HG03064 (cell line): ENCODE measurements around the gene TMED8.
"Not testable (repeated sequence)": the region's sequence is repeated elsewhere in the genome, so short reads cannot be mapped to it uniquely, and the experiment has no call there.

Experiments
- ATAC-seq: cut with Tn5 transposase; IDR thresholded peaks from one replicate; pipeline ENCODE4 v1.9.1; 2021; ENCODE audit warnings: low read depth; ENCODE audit not compliant: unreplicated experiment

Gene TMED8

DNA sequence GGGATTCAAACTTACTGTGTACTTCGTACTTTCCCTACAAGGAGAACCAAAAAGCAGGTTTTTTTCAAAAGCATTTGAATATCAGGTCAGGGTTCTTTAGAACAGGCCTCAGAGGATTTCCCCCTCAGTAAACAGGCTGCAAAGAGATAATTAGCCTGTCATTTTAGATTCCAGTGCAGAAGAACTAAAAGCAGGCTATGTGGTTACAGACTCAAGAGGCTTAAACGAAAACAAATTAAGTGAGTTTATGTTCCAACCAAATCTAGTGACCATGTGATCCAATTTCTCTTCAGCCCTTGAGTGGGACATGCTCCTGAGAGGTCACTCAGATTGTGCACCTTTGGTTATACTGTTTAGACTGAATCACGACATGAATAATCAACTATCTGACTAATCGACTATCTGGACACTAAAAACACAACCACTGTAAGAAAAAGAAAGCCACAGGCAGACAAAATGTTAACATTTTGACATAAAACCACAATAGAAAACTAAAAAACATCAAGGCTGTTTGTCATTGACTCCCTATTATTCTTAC is 4.5 kb downstream of the TMED8 start:
- ATAC-seq = peak; percentile 38

DNA sequence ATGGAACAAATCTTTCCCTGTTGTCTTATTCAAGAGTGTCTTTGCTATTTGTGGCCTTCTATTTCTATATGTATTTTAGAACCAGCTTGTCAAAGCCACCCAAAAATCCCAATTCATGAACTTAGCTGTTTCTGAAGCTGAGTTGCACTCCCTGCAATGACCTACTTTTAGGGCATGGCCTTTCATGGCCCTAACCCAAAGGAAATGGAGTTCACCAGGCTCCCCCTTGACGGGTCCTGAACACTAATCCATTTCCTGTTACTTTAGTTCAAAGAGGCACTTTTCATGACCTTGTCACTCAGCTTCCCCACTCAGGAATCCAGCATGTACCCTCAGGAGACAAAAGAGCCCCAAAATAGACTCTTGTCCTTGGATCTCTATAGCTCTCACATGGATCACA is 7.6 kb downstream of the TMED8 start:
- ATAC-seq = no peak

DNA sequence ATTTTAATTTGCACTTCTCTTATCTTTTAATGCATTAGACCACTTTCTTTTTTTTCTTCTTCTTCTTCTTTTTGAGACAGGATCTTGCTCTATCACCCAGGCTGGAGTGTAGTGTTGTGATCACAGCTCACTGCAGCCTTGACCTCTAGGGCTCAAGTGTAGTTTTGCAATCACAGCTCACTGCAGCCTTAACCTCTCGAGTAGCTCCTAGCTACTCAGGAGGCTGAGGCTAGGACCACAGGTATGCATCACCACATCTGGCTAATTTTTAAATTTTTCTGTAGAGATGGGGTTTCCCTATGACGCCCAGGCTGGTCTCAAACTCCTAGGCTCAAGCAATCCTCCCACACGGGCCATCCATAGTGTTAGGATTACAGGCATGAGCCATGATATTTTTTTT is 12.7 kb downstream of the TMED8 start:
- peak; percentile 51 for ATAC-seq

DNA sequence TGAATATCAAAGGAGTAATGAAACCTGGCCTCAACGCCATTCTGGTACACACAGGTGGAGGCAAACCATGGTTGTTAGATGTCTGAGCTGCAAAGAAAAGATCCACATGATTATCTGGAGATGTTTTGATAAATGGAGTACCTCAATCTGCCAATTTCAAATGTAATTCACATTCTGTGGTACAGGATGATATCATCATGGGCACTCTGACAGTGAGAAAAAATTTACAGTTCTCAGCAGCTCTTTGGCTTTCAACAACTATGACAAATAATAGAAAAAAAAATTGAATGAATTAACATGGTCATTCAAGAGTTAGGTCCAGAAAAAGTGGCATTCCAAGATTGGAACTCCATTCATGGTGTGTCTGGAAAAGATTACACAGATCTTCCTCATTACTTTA is 17.3 kb downstream of the TMED8 start:
- no peak for ATAC-seq

DNA sequence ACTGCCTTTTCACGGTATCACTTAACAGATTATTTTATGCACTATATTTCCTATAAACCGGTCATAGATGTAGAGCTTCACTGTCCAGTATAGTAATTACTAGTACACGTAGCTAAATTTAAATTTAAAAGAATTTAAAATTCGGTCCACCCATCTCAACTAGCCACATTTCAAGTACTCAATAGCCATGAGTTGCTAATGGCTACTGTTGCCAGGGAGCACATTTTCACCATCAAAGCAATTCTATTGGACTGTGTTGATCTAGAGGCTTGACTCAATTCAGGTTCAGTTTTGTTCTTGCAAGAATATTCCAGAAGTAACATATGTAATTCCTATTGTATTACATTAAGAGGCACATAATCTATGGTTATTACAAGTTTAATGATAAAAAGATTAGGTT is 20.0 kb downstream of the TMED8 start:
- ATAC-seq = no peak

DNA sequence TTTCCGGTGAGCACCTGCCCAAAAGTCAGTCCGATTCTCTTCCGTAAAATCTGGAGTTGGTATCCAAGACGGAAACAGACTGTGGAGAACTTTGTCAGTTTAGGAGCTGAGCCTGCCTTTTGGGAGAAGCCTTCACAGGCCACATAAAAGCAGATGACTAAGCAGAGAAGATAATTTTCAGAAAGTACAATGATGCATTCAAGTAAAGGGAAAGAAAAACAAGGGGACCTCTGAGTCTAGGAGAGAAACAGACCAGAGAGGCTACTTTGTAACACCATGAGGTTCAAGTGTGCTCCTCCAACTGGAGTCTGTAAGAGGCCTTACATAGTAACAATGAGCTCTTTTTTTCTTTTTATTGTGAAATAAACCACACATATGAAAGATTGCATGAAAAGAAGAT is 21.1 kb downstream of the TMED8 start:
- no peak for ATAC-seq

DNA sequence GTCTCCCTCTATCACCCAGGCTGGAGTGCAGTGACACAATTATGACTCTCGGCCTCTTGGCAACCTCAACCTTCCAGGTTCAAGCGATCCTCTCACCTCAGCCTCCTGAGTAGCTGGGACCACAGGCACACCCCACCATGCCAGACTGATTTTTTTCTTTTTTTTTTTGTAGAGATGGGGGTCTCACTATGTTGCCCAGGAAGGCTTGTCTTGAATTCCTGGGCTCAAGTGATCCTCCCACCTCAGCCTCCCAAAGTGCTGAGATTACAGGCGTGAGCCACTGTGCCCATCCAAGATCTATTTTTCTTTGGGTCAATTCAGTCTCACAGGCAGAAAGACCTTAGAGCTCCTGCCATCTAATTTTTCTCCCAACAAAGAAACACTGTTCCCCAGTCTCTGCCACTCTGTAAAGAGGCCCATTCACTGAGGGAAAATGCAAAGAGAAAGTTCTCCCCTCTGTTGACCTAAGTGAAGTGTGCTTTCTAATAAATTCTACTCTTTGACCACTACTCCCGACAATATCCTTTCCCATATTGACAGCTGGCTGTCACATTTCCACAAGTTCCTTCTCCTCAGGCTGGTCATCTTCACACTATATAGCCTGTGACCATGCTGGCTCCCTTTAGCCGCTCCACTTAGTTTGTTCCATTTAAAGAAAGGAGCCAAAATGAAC is 23.3 kb downstream of the TMED8 start:
- ATAC-seq = no peak

DNA sequence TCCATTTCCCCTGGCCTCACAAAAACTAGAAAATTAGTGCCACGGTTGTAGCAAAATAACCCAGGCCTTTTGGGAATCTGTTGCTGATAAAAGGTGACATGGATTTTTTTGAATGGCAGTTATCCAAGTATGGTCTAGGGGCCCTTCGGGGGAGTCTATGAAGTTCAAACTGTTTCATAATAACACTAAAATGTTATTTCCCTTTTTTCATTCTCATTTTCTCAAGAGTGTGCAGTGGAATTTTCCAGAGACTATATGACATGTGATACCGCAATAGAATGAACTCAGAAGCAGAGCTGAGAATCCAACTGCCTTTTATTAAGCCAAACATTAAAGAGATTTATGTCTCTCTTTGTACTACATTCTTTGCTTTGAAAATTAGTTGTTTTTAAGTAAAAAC is 29.1 kb downstream of the TMED8 start:
- no peak for ATAC-seq

DNA sequence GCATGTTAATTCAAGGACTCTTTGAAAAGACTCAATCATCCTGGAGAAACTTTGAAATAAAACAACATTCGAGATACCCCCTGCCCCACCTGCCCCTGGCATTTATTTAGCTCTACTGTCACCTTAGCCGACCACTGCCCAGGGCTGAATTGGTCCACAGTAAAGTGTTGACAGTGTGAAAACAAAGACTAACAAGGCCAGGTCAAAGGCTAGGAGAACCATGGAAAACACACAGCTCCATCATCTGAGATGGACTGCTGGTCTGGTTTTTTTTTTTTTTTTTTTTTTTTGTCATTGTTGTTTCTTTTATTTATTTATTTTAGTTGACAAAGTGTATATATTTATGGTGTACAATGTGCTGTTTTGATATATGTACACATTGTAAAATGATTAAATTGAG is 30.4 kb downstream of the TMED8 start:
- no peak for ATAC-seq

DNA sequence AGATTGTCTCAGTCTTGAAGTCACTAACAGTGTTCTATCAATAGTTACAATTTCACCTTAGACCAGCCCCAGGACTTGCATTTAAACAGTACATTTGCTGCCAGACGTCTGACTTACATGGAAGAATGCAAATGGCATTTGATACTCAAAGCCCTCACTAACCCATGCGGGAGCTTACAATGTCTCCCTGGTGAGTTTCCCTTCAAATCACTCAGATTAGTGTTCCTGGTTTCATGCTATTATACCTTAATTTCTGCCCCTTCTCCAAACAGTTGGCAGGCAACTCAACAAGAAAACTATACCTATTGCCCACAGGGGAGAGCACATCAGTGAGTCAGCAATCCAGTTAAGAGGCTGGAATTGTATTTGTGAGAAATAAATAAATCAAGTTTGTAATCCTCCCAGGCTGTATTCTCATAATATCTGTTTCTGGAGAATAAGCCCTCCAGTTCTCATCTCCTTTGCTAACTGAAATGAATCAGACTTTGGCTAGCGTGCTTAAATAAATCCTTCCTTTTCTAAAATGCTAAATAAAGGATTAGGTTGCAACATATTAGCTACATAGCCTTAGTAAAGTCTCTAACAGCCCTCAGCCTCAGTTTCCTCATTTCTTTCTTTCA is 32.4 kb downstream of the TMED8 start:
- no peak for ATAC-seq

DNA sequence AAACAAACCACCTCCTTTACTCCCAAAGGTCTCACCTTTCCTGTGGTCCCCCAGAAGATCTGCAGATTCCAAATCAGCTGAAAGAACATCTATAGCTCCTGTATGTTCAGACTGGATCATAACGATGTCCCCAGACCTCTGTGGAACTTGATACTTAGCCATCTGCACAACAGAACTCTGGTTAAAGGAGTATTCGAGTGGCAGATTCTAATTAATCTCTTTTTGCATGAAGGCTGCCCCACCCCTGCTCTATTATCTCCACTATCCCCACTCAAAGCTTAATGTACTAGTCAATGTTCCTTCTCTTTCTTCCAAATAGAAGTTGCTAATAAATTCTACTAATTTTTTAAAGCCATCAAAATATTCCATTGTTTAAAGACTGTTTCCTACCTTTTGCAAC is 33.2 kb downstream of the TMED8 start:
- no peak for ATAC-seq

DNA sequence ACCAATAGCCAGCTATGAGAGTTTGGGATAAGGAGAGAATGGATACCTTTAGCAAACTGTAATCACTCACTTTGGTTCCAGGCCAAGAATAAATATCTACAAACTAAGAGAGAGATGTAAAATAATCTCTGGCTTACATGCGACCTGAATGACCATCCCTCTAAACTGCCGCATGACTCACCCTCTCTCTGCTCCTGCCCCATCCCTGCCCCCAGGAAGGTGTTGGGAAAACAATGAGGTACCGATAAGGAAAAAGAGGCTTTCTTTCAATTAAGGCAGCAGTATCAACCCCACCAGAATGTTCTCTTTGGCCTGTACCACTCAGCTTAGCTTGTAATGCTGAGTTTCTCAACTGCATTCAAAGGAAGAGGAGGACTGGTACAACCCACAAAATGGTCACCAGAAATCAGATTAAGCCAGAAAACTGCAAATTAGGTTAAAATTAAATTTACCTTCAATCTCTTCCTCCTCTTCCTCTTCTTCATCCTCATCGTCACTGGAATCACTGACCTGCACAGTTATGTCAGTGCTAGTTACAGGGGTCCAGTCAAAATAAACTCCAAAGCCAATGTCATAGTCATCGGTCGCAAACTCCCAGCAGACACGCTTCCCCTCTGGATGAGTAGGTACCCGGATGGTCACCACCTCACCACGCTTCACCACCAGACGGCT is 34.0 kb downstream of the TMED8 start:
- no peak for ATAC-seq

DNA sequence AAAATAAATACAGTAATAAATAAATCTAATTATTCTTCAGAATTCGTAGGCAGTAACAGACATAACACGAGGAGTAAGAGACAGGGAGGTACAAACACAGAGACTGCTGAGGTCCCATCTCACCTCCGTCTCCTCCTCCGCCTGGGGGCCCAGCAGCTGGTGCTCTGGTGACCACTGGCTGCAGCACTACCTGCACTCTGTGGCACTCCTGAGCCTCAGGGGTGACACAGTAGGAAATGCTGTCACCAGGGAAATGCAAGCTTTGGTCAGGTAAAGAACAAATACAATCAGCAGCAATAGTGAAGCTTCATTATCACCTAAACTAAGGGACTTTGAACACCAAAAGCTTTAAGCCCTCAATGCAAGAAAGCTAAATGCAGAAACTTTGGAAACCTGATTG is 36.5 kb downstream of the TMED8 start:
- no peak for ATAC-seq

DNA sequence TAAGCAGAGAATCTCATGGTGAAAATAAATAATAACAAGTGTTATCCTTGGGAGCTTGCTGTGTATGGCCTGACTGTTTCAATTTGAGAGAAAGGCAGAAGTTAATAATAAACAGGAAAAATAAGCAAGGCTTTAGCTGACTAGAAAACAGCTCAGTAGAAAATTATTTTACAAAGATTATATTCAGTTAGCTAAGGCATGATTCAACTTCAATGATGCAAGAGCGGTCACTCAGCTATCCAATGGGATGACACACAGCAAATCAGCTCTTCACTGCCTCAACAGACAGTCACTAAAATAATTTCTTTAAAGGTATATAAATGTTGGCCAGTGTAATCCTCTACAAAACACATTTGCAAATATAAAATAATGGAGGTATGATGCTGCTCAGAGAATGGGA is 37.5 kb downstream of the TMED8 start:
- no peak for ATAC-seq

DNA sequence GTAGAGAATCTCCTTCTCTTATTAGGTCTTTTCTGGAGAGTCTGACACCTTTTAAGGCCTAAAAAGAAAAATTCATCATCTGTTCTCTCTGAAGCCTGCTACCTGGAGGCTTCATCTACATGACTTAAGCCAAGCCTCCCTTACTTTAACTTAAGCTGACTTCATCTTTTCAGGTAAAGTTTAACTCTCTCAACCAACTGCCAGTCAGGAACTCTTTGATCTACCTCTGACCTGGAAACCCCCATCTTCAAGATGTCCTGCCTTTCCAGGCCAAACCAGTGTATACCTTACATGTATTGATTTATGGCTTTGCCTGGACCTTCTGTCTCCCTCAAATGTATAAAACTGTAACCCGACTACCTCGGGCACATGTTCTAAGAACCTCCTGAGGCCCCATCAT is 38.6 kb downstream of the TMED8 start:
- no peak for ATAC-seq

DNA sequence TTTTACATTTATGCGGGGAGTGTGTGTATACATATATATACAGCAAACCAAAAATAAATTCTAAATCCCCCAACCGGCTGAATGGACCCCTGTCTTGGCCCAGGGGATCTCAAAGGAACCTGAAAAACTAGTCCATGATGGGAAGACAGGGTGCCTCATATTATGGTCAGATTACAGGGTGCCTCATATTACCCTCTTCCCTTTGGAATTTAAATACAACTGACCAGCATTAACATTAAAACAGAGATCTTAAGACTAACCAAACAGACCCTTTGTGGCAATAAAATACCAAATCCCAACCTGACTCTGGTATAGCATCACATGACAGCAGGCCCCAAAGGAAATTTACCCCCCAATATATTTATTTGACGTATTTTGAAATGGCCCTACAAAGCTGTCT is 39.0 kb downstream of the TMED8 start:
- no peak for ATAC-seq

DNA sequence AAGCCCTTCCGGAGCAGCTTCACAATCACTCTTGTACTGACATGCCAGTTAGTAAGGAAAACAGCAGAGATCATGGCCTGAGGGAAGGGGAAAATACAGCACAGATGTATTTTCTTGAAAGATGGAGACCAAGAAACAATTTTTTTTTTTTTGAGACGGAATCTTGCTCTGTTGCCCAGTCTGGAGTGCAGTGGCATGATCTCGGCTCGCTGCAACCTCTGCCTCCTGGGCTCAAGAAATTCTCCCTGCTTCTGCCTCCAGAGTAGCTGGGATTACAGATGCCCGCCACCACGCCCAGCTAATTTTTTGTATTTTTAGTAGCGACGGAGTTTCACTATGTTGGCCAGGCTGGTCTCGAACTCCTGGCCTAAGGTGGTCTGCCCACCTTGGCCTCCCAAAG is 39.6 kb downstream of the TMED8 start:
- ATAC-seq = not testable (repeated sequence)

DNA sequence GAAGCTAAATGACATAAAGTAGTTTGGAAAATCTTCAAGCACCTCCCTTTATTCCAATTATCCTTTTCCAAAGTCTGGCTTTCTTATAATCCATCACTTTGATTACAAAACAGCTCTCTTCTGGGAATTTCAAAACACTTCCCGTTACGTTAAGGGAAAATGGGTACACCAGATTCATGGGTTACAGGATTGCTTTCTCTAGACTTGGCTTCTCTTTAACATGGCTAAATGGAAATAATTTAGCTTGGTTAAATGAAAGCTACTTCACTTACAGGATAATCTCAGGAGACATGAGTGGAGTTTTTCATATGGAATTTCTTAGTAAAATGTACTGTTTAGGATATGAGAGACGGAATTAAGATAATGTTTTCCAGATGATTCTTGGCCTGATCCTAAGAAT is 41.3 kb downstream of the TMED8 start:
- ATAC-seq = no peak

DNA sequence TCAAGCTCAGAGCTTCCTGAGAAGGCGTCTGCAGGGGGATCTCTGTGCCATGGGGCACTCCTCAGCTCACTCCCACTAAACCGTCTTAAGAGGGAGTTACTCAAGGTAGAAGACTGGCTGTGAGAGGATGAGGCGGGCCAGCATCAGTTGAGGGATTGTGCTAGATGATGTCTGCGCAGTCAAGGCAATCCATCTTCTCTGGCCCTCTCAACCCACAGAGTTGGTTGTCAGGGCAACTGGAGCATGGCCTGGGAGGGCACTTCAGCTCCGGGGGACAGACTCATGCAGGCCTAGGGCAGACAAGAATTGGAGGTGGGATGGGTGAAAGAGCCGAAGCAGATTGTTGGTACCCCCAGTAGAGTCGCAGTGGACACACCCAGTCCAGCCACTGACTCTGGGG is 47.0 kb downstream of the TMED8 start:
- ATAC-seq = no peak

DNA sequence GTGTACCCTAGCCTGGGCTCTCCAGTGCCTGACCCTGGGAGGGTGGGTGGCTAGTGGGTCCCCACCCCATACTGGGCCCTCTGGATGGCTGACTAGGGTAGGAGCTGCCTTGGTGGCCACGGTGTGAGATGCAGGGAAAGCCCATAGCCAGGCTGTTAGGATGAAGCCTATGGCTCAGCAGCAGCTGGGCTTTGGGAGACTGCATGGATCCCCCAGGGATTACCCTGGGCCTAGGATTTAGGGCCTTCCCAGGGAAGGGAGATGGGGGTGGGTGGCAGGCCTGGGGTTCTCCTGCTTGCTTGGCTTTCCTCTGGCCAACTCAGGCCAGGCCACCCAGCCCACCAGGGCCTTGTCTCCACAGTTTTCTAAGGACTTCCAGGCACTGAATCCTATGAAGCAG is 49.8 kb downstream of the TMED8 start:
- no peak for ATAC-seq

DNA sequence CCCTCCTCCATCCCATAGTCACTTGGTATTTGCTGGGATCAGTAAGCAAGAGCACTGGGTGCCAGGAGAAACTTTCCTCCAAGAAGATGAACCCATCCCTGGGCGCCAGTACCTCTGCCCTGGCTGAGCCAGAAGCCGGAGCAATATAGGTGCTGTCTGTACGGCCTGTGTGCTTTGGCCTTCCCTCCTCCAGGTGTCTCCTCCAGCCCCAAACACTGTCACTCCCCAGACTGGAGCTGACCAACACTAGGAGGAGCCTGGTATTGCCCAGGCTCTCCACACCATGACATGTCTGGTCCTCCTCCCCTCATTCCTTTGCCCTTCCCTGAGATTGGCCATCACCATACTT is 51.2 kb downstream of the TMED8 start:
- ATAC-seq = no peak
